Measurements from ENCODE around the gene MMP21.

- no peak for TF ChIP-seq POLR2A (IDR thresholded peaks at IDR 0.05)
- TF ChIP-seq, protein P1, sequence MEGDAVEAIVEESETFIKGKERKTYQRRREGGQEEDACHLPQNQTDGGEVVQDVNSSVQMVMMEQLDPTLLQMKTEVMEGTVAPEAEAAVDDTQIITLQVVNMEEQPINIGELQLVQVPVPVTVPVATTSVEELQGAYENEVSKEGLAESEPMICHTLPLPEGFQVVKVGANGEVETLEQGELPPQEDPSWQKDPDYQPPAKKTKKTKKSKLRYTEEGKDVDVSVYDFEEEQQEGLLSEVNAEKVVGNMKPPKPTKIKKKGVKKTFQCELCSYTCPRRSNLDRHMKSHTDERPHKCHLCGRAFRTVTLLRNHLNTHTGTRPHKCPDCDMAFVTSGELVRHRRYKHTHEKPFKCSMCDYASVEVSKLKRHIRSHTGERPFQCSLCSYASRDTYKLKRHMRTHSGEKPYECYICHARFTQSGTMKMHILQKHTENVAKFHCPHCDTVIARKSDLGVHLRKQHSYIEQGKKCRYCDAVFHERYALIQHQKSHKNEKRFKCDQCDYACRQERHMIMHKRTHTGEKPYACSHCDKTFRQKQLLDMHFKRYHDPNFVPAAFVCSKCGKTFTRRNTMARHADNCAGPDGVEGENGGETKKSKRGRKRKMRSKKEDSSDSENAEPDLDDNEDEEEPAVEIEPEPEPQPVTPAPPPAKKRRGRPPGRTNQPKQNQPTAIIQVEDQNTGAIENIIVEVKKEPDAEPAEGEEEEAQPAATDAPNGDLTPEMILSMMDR (IDR thresholded peaks at IDR 0.05) = no peak
These were observed 4.8 kb downstream of the MMP21 start for GRCh38 chr10:125770844-125771243.

Measured in thyroid gland (tissue), 4 donors.